Brain microvascular endothelial cell (primary cell): ENCODE data around the gene ACIN1.

Experiments used
- DNase-seq: peaks from one replicate; pipeline ENCODE4 v3.0.0-alpha.2; 2020
- H3K27ac ChIP-seq: fragments of 250-450 bp; sonication (Bioruptor Pico); 2 replicates; pipeline ENCODE4 v1.5.1; 2020; ENCODE audit warnings: mild to moderate bottlenecking, moderate library complexity
- H3K27me3 ChIP-seq: fragments of 250-450 bp; sonication (Bioruptor Pico); replicated peaks from 2 replicates; pipeline ENCODE4 v1.5.1; 2020; ENCODE audit warnings: mild to moderate bottlenecking
- H3K36me3 ChIP-seq: fragments of 250-450 bp; sonication (Bioruptor Pico); replicated peaks from 2 replicates; pipeline ENCODE4 v1.5.1; 2020; ENCODE audit warnings: mild to moderate bottlenecking
- H3K4me3 ChIP-seq: 2 replicates; pipeline ENCODE4 v1.5.1; 2011; ENCODE audit warnings: low read depth, mild to moderate bottlenecking, control low read depth, low read length, moderate library complexity
- in situ Hi-C: cut with HindIII; loops from 2 replicates; pipeline ENCODE4 v1.10.0; 2017; ENCODE audit warnings: low sequenced_read_pairs, low pct_ligation_motif_present
- TF ChIP-seq, protein P1 (sequence below): IDR thresholded peaks from 2 replicates; pipeline ENCODE4 v1.5.1; 2011; ENCODE audit warnings: low read depth, mild to moderate bottlenecking, moderate library complexity, low read length, control low read depth, inconsistent platforms; ENCODE audit errors: missing control alignments

The ACIN1 gene

DNA sequence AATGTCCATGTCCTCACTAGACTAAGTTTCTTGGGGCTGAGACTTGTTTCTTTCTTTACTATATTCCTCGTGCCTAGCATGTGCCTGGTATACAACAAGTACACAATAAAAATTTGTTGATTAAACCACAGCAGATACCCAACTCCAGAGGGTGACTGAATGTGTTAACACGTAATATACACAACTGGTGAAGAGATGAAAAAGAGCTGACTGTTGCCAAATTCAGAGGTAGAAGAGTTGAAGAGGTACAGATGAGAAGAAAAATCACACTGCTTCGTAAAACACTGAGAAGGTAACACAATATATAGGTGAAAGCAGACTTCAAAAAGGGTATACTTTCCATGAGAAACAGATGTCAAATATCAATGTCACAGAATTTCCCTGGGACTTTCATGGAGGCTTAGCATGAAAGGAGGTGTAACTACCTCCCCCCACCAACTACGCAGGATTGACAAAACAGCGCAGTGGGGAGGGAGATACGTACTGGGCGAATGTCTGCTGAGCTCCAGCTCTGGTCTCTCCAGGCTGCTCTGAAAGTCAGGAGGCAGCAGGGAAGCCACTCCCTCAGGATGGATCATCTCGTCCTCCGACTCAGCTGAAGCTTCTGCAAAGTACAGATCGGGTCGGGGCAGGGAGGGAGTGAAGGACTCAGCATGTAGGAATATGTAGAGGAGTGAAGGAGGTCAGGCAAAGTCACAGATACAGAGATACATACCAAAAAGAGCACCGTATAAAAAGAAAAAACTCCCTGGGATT, 5.3 kb downstream of the ACIN1 start:
- Histone ChIP-seq H3K27ac (no peak overlapping the region), H3K4me3 (no peak overlapping the region), H3K27me3 (no peaks in the 10 kb centered on the region), H3K36me3 (peaks cover 40% of the 10 kb centered on the region)
- in situ Hi-C loops = no loop called here
- TF ChIP-seq, protein P1, sequence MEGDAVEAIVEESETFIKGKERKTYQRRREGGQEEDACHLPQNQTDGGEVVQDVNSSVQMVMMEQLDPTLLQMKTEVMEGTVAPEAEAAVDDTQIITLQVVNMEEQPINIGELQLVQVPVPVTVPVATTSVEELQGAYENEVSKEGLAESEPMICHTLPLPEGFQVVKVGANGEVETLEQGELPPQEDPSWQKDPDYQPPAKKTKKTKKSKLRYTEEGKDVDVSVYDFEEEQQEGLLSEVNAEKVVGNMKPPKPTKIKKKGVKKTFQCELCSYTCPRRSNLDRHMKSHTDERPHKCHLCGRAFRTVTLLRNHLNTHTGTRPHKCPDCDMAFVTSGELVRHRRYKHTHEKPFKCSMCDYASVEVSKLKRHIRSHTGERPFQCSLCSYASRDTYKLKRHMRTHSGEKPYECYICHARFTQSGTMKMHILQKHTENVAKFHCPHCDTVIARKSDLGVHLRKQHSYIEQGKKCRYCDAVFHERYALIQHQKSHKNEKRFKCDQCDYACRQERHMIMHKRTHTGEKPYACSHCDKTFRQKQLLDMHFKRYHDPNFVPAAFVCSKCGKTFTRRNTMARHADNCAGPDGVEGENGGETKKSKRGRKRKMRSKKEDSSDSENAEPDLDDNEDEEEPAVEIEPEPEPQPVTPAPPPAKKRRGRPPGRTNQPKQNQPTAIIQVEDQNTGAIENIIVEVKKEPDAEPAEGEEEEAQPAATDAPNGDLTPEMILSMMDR = no peak
- no peak for DNase-seq

DNA sequence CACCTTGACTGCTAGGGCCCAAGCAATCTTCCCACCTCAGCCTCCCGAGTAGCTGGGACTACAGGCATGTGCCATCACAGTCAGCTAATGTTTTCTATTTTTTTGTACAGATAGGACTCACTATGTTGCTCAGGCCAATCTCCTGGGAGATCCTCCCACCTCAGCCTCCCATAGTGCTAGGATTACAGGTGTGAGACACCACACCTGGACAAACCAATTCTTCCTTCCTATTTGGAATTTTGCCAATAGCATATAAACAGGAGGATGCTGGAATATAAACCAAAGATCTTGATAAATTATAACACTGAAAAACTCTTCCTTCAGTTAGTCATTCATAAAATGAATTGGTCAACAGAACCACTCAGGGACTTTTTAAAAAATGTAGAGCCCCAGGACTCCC, 8.4 kb downstream of the ACIN1 start:
- H3K27me3 ChIP-seq = no peaks in the 10 kb centered on the region
- TF ChIP-seq, protein P1 = no peak
- DNase-seq = no peak
- in situ Hi-C loops = no loop called here
- no peak overlapping the region for H3K4me3 ChIP-seq
- H3K27ac ChIP-seq = no peak overlapping the region
- peaks cover 45% of the 10 kb centered on the region for H3K36me3 ChIP-seq

- H3K27me3 ChIP-seq = no peaks in the 10 kb centered on the region
- no peak overlapping the region for H3K27ac ChIP-seq
- H3K4me3 ChIP-seq = no peak overlapping the region
- in situ Hi-C loops = no loop called here
- TF ChIP-seq, protein P1 = no peak
- peaks cover 51% of the 10 kb centered on the region for H3K36me3 ChIP-seq
- DNase-seq = no peak
Measured at GRCh38 chr14:23085458-23085857, 9.5 kb downstream of the ACIN1 start.

GRCh38 chr14:23080474-23080873, 14.5 kb downstream of the ACIN1 start:
- Histone ChIP-seq H3K36me3 (peaks cover 59% of the 10 kb centered on the region), H3K27ac (no peak overlapping the region), H3K27me3 (no peaks in the 10 kb centered on the region), H3K4me3 (no peak overlapping the region)
- TF ChIP-seq, protein P1 = no peak
- in situ Hi-C loops = no loop called here
- DNase-seq = no peak

GRCh38 chr14:23079716-23080115, 15.2 kb downstream of the ACIN1 start:
- H3K36me3 ChIP-seq = peaks cover 59% of the 10 kb centered on the region
- in situ Hi-C loops = no loop called here
- TF ChIP-seq, protein P1 = no peak
- no peaks in the 10 kb centered on the region for H3K27me3 ChIP-seq
- no peak for DNase-seq
- H3K27ac ChIP-seq = peak overlapping the region; percentile 82
- no peak overlapping the region for H3K4me3 ChIP-seq

GRCh38 chr14:23078692-23079116, 16.2 kb downstream of the ACIN1 start:
- Histone ChIP-seq H3K36me3 (peaks cover 66% of the 10 kb centered on the region), H3K27me3 (no peaks in the 10 kb centered on the region), H3K4me3 (no peak overlapping the region), H3K27ac (peak overlapping the region; percentile 82)
- in situ Hi-C loops = no loop called here
- TF ChIP-seq, protein P1 = peak; percentile 13
- DNase-seq = peak; percentile 94
